Measurements from ENCODE around the gene LRIG1. TPM values are rescaled to one million over a fixed set of nuclear protein-coding genes. Genes with fewer than 3 reads are reported as not detected.

The LRIG1 gene
- total RNA-seq, 4 donors from 2014 or later, result 42.3 to 152 (median 66.1) TPM

- no peak for TF ChIP-seq CTCF (IDR thresholded peaks at IDR 0.05; ENCODE audit: low read depth)
These were observed 32.7 kb downstream of the LRIG1 start for GRCh38 chr3:66467996-66468735.

GRCh38 chr3:66466606-66467270, 34.1 kb downstream of the LRIG1 start:
- TF ChIP-seq CTCF (IDR thresholded peaks at IDR 0.05; ENCODE audit: low read depth), result no peak

GRCh38 chr3:66465587-66465986, 35.2 kb downstream of the LRIG1 start:
- no peak for TF ChIP-seq CTCF (IDR thresholded peaks at IDR 0.05; ENCODE audit: low read depth)

GRCh38 chr3:66465034-66465433, 35.8 kb downstream of the LRIG1 start:
- no peak for TF ChIP-seq CTCF (IDR thresholded peaks at IDR 0.05; ENCODE audit: low read depth)

GRCh38 chr3:66464512-66464894, 36.3 kb downstream of the LRIG1 start:
- TF ChIP-seq CTCF (IDR thresholded peaks at IDR 0.05; ENCODE audit: low read depth), result no peak

- TF ChIP-seq CTCF (IDR thresholded peaks at IDR 0.05; ENCODE audit: low read depth), result no peak
These were observed 36.9 kb downstream of the LRIG1 start for GRCh38 chr3:66463730-66464511.

- TF ChIP-seq CTCF (IDR thresholded peaks at IDR 0.05; ENCODE audit: low read depth), result no peak
These were observed 37.7 kb downstream of the LRIG1 start for GRCh38 chr3:66463054-66463631.

Measured in subcutaneous adipose tissue (tissue), 4 donors.